Left lung (tissue), 10 donors: ENCODE results near the gene UCP3. TPM values are rescaled to one million over a fixed set of nuclear protein-coding genes. Genes with fewer than 3 reads are reported as not detected.

ENCODE experiments used
- ATAC-seq: fragments of 200-7000 bp; cut with Tn5 transposase; one replicate; pipeline ENCODE4 v1.9.1; 2020; ENCODE audit warnings: moderate library complexity
- DNase-seq, 4 donors: peaks; one replicate each; pipeline ENCODE4 v3.0.0-alpha.2; 2013 to 2020
- H3K27ac ChIP-seq, 2 donors: fragments of 200-600 bp; sonication (generic) in 1 of 2; one replicate each; pipeline versions ENCODE4 v1.5.0 to v1.8.0; 2020 to 2021
- H3K27me3 ChIP-seq, 2 donors: fragments of 200-600 bp; sonication (generic) in 1 of 2; one replicate each; pipeline versions ENCODE4 v1.5.0 to v1.8.0; 2020 to 2021
- H3K36me3 ChIP-seq, 2 donors: fragments of 200-600 bp; sonication (generic) in 1 of 2; one replicate each; pipeline versions ENCODE4 v1.5.0 to v1.8.0; 2020 to 2021
- H3K4me1 ChIP-seq, 2 donors: fragments of 200-600 bp; one replicate each; pipeline ENCODE4 v1.8.0; 2021
- H3K4me3 ChIP-seq, 2 donors: fragments of 200-600 bp; sonication (generic) in 1 of 2; one replicate each; pipeline versions ENCODE4 v1.5.0 to v1.8.0; 2020 to 2021; ENCODE audit warnings: mild to moderate bottlenecking in 1 of 2
- H3K9me3 ChIP-seq, 2 donors: fragments of 200-600 bp; sonication (generic) in 1 of 2; one replicate each; pipeline versions ENCODE4 v1.5.0 to v1.8.0; 2020 to 2021
- intact Hi-C, 2 donors: fragments of 100-400 bp; cut with DNase I; formaldehyde crosslinking; loops; one replicate each; pipeline versions ENCODE4 v1.11.2 to v1.14.2; 2022
- polyA plus RNA-seq, 6 donors: library from polyadenylated mRNA; unstranded; fragments of 120-200 nt; gene quantifications; one replicate each; pipeline ENCODE4 v1.2.1, GENCODE V29; 2013; ENCODE audit not compliant: insufficient read length in 6 of 6
- total RNA-seq, 2 donors: library from RNA; stranded (reverse); fragmentation: NEBNext Ultra II Directional; extraction: Animal tissue kit (Norgen Biotek cat#: 25700); gene quantifications; one replicate each; pipeline ENCODE4 v1.2.1, GENCODE V29; 2021
- TF ChIP-seq, protein P1 (sequence below), 2 donors: fragments of 200-600 bp; sonication (generic) in 1 of 2; IDR thresholded peaks; one replicate each; pipeline versions ENCODE4 v1.5.0 to v1.8.0; 2021; ENCODE audit warnings: antibody characterized with exemption in 2 of 2
- donor health status: DM: no; HTN: yes; CAD: no.
- donor health status: DM: no; HTN: no; CAD: no.

Gene UCP3
- total and polyA plus RNA-seq, 8 donors, result 1.0 to 5.2 (median 3.6) TPM

DNA sequence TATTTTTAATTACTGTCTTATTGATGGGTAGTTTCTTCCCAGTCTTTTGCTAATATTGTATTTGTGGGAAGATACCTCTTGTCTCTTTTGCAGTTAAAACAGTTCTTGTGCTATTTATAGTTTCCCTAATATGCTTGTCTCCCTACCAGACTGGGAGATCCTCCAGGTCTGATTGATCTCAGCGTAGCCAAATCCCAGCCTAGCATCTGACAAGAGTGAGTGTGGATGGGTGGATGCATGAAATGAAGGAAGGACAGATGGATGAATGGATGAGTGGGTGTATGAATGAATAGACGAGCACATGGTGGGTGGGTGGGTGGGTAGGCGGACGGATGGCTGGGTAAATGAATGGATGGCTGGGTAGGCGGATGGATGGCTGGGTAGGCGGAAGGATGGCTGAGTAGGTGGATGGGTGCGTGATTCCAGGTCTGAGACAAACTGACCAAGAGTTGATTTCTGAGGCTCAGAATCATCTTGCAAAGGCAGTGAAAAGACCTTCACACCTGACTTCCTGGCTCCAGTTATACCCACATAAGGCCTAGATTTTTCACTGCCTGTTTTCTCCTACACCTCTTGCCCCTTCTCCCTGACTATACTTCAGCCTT, 46.7 kb downstream of the UCP3 start:
- Histone ChIP-seq H3K9me3 (no peaks in the 10 kb centered on the region), H3K4me1 (peaks cover 0 to 3% of the 10 kb centered on the region in 2 donors), H3K27ac (no peak overlapping the region), H3K27me3 (peaks cover 0 to 9% of the 10 kb centered on the region in 2 donors), H3K36me3 (no peaks in the 10 kb centered on the region), H3K4me3 (no peak overlapping the region)
- no peak for DNase-seq
- intact Hi-C loops, result no loop called here
- TF ChIP-seq, protein P1, sequence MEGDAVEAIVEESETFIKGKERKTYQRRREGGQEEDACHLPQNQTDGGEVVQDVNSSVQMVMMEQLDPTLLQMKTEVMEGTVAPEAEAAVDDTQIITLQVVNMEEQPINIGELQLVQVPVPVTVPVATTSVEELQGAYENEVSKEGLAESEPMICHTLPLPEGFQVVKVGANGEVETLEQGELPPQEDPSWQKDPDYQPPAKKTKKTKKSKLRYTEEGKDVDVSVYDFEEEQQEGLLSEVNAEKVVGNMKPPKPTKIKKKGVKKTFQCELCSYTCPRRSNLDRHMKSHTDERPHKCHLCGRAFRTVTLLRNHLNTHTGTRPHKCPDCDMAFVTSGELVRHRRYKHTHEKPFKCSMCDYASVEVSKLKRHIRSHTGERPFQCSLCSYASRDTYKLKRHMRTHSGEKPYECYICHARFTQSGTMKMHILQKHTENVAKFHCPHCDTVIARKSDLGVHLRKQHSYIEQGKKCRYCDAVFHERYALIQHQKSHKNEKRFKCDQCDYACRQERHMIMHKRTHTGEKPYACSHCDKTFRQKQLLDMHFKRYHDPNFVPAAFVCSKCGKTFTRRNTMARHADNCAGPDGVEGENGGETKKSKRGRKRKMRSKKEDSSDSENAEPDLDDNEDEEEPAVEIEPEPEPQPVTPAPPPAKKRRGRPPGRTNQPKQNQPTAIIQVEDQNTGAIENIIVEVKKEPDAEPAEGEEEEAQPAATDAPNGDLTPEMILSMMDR (IDR thresholded peaks at IDR 0.05), result no peak
- ATAC-seq, result no peak

DNA sequence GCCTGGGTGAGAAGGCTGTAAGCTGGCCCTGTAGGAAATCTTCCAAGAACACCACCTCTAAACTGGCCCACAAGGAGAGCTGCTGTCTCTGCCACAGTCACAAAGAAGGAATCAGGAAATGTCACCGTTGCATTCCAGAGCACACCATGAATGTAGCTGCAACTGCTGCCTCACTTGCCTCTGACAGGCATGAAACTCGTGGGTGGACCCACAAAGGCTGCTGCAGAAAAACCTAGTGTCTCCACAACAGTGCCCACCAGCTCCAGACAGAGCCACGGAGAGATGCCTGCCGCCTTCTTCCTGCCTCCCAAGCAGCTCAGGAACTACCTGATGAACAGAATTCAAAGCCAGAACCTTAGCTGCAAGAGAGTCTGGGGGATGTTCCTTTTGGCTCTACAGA, 47.6 kb downstream of the UCP3 start:
- H3K4me3 ChIP-seq, result no peak overlapping the region
- intact Hi-C loops, result no loop called here

DNA sequence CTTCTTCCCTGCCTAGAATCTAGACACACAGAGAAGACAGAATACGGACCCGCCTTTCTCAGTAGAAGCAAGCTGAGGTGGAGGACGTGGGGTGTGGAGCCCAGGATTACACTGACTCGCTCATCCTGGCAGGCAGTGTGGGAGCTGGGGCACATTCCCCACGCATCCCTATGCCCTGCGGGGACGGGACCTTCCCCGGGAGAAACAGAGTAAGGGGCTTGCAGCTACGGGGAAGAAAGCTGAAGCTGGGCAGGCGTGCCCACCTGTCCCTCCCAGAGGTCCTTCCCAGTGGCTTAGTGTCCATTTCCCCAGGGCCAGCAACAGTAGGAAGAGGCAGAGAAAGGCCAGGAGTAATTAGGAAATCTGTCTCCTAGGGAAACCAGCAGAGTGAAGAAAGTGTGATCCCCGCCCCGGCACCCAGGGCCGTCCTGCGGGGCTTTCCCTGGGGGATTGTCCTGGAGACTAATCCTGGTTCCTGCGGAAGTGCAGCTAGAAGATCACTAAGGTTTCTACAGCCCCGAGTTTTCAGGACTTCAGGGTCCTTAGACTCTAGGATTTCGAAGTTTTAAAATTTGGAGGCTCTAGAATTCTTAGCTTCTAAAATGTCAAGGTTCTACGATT, 50.3 kb downstream of the UCP3 start:
- H3K27me3 ChIP-seq, result peaks cover 0 to 19% of the 10 kb centered on the region in 2 donors
- no peaks in the 10 kb centered on the region for H3K4me1 ChIP-seq
- TF ChIP-seq, protein P1 (IDR thresholded peaks at IDR 0.05), result no peak
- no peaks in the 10 kb centered on the region for H3K9me3 ChIP-seq
- intact Hi-C loops, result no loop called here
- H3K27ac ChIP-seq, result no peak overlapping the region
- H3K4me3 ChIP-seq, result no peak overlapping the region
- H3K36me3 ChIP-seq, result no peaks in the 10 kb centered on the region
- no peak for ATAC-seq
- DNase-seq, result no peak

More for the DNA sequence above, 47.6 kb downstream of the UCP3 start:
- DNase-seq, result no peak
- Histone ChIP-seq H3K4me1 (peaks cover 0 to 3% of the 10 kb centered on the region in 2 donors), H3K36me3 (no peaks in the 10 kb centered on the region), H3K9me3 (no peaks in the 10 kb centered on the region), H3K27ac (no peak overlapping the region), H3K27me3 (peaks cover 0 to 17% of the 10 kb centered on the region in 2 donors)
- TF ChIP-seq, protein P1 (IDR thresholded peaks at IDR 0.05), result no peak
- ATAC-seq, result no peak

DNA sequence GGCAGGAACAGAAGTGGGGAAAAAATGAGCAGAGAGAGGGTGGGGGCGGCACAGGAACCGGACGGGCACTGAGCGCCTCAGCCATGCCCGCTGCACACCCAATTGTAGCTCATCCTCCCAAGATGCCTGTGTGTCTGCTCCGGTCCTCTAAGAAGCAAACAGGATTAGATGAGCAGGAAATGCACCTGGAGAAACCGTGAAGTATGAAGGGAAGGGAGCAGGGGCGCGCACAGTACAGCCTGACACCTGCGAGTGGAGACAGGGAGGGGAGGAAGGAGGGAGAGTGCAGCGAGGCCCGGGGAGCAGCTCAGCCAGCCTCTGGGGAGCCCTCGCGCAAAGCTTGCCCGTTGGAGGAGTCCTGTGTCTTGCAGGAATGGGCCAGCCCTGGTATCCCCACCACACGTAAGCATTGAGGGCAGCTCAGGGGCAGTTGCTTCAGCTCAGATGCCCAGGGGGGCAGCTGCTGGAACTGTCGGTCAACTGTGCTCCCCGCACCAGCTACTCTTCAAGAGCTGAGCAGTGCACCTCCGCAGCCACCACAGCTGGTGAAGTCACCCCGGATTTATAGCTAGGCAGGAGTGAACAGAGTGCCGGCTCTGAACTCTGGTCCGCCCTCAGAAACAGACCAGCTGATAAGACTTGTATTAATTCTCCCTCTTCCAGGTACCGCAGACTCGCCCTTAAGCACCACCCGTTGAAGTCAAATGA, 51.1 kb downstream of the UCP3 start:
- ATAC-seq, result no peak
- TF ChIP-seq, protein P1 (IDR thresholded peaks at IDR 0.05), result no peak
- H3K4me1 ChIP-seq, result no peaks in the 10 kb centered on the region

More for the DNA sequence above, 51.1 kb downstream of the UCP3 start:
- no peak overlapping the region for H3K4me3 ChIP-seq
- H3K36me3 ChIP-seq, result no peaks in the 10 kb centered on the region
- no peaks in the 10 kb centered on the region for H3K9me3 ChIP-seq
- intact Hi-C loops, result no loop called here
- H3K27ac ChIP-seq, result no peak overlapping the region
- H3K27me3 ChIP-seq, result peaks cover 0 to 19% of the 10 kb centered on the region in 2 donors
- no peak for DNase-seq
